ENCODE measurements around the gene CD180.

Gene CD180

GRCh38 chr5:67196537-67197059, at the start of gene CD180:
CD180 (minus strand) TSS chr5:67196799; CDS start chr5:67196641, 158 bp downstream.
- no peak for DNase-seq (ENCODE audit: low read depth in 1 of 2, low spot score in 1 of 2)

- DNase-seq (ENCODE audit: low read depth in 1 of 2, low spot score in 1 of 2) = peak in 1 of 2 donors; percentile 51
These were observed 49.5 kb upstream of the CD180 start for GRCh38 chr5:67246108-67246507.

GRCh38 chr5:67245259-67245846, 48.8 kb upstream of the CD180 start:
- no peak for DNase-seq (ENCODE audit: low read depth in 1 of 2, low spot score in 1 of 2)

- no peak for DNase-seq (ENCODE audit: low read depth in 1 of 2, low spot score in 1 of 2)
These were observed 47.8 kb upstream of the CD180 start for GRCh38 chr5:67244345-67244793.

GRCh38 chr5:67243944-67244343, 47.3 kb upstream of the CD180 start:
- no peak for DNase-seq (ENCODE audit: low read depth in 1 of 2, low spot score in 1 of 2)

- no peak for DNase-seq (ENCODE audit: low read depth in 1 of 2, low spot score in 1 of 2)
These were observed 46.8 kb upstream of the CD180 start for GRCh38 chr5:67243349-67243748.

GRCh38 chr5:67241326-67241725, 44.7 kb upstream of the CD180 start:
- DNase-seq (ENCODE audit: low read depth in 1 of 2, low spot score in 1 of 2) = no peak

- DNase-seq (ENCODE audit: low read depth in 1 of 2, low spot score in 1 of 2) = no peak
These were observed 44.2 kb upstream of the CD180 start for GRCh38 chr5:67240846-67241245.

GRCh38 chr5:67240065-67240464, 43.5 kb upstream of the CD180 start:
- no peak for DNase-seq (ENCODE audit: low read depth in 1 of 2, low spot score in 1 of 2)

GRCh38 chr5:67238191-67238590, 41.6 kb upstream of the CD180 start:
- DNase-seq (ENCODE audit: low read depth in 1 of 2, low spot score in 1 of 2) = no peak

GRCh38 chr5:67235399-67236110, 39.0 kb upstream of the CD180 start:
- DNase-seq (ENCODE audit: low read depth in 1 of 2, low spot score in 1 of 2) = no peak

GRCh38 chr5:67234671-67235176, 38.1 kb upstream of the CD180 start:
- DNase-seq (ENCODE audit: low read depth in 1 of 2, low spot score in 1 of 2) = no peak

GRCh38 chr5:67233075-67233474, 36.5 kb upstream of the CD180 start:
- no peak for DNase-seq (ENCODE audit: low read depth in 1 of 2, low spot score in 1 of 2)

- no peak for DNase-seq (ENCODE audit: low read depth in 1 of 2, low spot score in 1 of 2)
These were observed 26.6 kb upstream of the CD180 start for GRCh38 chr5:67223211-67223610.

- no peak for DNase-seq (ENCODE audit: low read depth in 1 of 2, low spot score in 1 of 2)
These were observed 25.8 kb upstream of the CD180 start for GRCh38 chr5:67222243-67223025.

- no peak for DNase-seq (ENCODE audit: low read depth in 1 of 2, low spot score in 1 of 2)
These were observed 25.1 kb upstream of the CD180 start for GRCh38 chr5:67221487-67222242.

- DNase-seq (ENCODE audit: low read depth in 1 of 2, low spot score in 1 of 2) = no peak
These were observed 20.0 kb upstream of the CD180 start for GRCh38 chr5:67216564-67216963.

- DNase-seq (ENCODE audit: low read depth in 1 of 2, low spot score in 1 of 2) = peak; percentile 32 to 55
These were observed 19.2 kb upstream of the CD180 start for GRCh38 chr5:67215519-67216471.

- no peak for DNase-seq (ENCODE audit: low read depth in 1 of 2, low spot score in 1 of 2)
These were observed 18.3 kb upstream of the CD180 start for GRCh38 chr5:67214707-67215447.
